GM08714 (cell line): ENCODE results near the gene NAALADL2.

Experiments used
- H3K4me3 ChIP-seq: fragments of 200-500 bp; sonication (Bioruptor generic); 2 replicates; pipeline ENCODE4 v1.5.1; 2014; ENCODE audit warnings: mild to moderate bottlenecking, low read length, inconsistent platforms
- ZNF274 ChIP-seq: IDR thresholded peaks from 2 replicates; pipeline ENCODE4 v1.6.1; 2012; ENCODE audit warnings: mild to moderate bottlenecking, low read depth, low read length

The NAALADL2 gene

GRCh38 chr3:175301741-175302140, 442.6 kb downstream of the NAALADL2 start:
- TF ChIP-seq ZNF274: no peak
- no peak overlapping the region for H3K4me3 ChIP-seq

- TF ChIP-seq ZNF274: no peak
- no peak overlapping the region for H3K4me3 ChIP-seq
These were observed 445.3 kb downstream of the NAALADL2 start for GRCh38 chr3:175304404-175304803.

GRCh38 chr3:175307642-175308041, 448.5 kb downstream of the NAALADL2 start:
- no peak overlapping the region for H3K4me3 ChIP-seq
- TF ChIP-seq ZNF274: no peak

- no peak overlapping the region for H3K4me3 ChIP-seq
- no peak for TF ChIP-seq ZNF274
These were observed 449.0 kb downstream of the NAALADL2 start for GRCh38 chr3:175308097-175308496.

GRCh38 chr3:175310046-175310445, 450.9 kb downstream of the NAALADL2 start:
- no peak for TF ChIP-seq ZNF274
- H3K4me3 ChIP-seq: no peak overlapping the region

GRCh38 chr3:175311404-175311803, 452.3 kb downstream of the NAALADL2 start:
- no peak overlapping the region for H3K4me3 ChIP-seq
- no peak for TF ChIP-seq ZNF274

GRCh38 chr3:175311946-175312345, 452.8 kb downstream of the NAALADL2 start:
- no peak for TF ChIP-seq ZNF274
- no peak overlapping the region for H3K4me3 ChIP-seq

GRCh38 chr3:175312791-175313190, 453.7 kb downstream of the NAALADL2 start:
- no peak overlapping the region for H3K4me3 ChIP-seq
- no peak for TF ChIP-seq ZNF274

GRCh38 chr3:175316799-175317198, 457.7 kb downstream of the NAALADL2 start:
- TF ChIP-seq ZNF274: no peak

GRCh38 chr3:175325440-175325839, 466.3 kb downstream of the NAALADL2 start:
- no peak overlapping the region for H3K4me3 ChIP-seq
- TF ChIP-seq ZNF274: no peak

More at GRCh38 chr3:175316799-175317198, 457.7 kb downstream of the NAALADL2 start:
- H3K4me3 ChIP-seq: no peak overlapping the region

GRCh38 chr3:175326041-175326440, 466.9 kb downstream of the NAALADL2 start:
- H3K4me3 ChIP-seq: no peak overlapping the region
- TF ChIP-seq ZNF274: no peak

- TF ChIP-seq ZNF274: no peak
These were observed 470.2 kb downstream of the NAALADL2 start for GRCh38 chr3:175329373-175329772.

GRCh38 chr3:175335229-175335628, 476.1 kb downstream of the NAALADL2 start:
- H3K4me3 ChIP-seq: no peak overlapping the region
- TF ChIP-seq ZNF274: no peak

More at GRCh38 chr3:175329373-175329772, 470.2 kb downstream of the NAALADL2 start:
- H3K4me3 ChIP-seq: no peak overlapping the region

GRCh38 chr3:175336406-175337133, 477.4 kb downstream of the NAALADL2 start:
- H3K4me3 ChIP-seq: no peak overlapping the region
- no peak for TF ChIP-seq ZNF274

GRCh38 chr3:175337631-175338030, 478.5 kb downstream of the NAALADL2 start:
- no peak for TF ChIP-seq ZNF274

More at GRCh38 chr3:175337631-175338030, 478.5 kb downstream of the NAALADL2 start:
- H3K4me3 ChIP-seq: no peak overlapping the region
